HepG2 (cell line): ENCODE data around the gene PSMB10. TPM values are rescaled to one million over a fixed set of nuclear protein-coding genes. Genes with fewer than 3 reads are reported as not detected.

Experiments used
- ARHGAP35 ChIP-seq: sonication (generic); formaldehyde crosslinking; IDR thresholded peaks from 2 replicates; pipeline ENCODE4 v1.9.0; 2022; ENCODE audit warnings: mild to moderate bottlenecking, inconsistent platforms, moderate library complexity, missing genetic modification reagents, borderline replicate concordance
- CHD4 ChIP-seq: fragments of 200-600 bp; sonication (generic); IDR thresholded peaks from 2 replicates; pipeline ENCODE4 v1.7.0; 2017; ENCODE audit warnings: mild to moderate bottlenecking, low read length, borderline replicate concordance
- CREB3 ChIP-seq: sonication (generic); formaldehyde crosslinking; IDR thresholded peaks from 2 replicates; pipeline ENCODE4 v1.5.0; 2020; ENCODE audit warnings: missing genetic modification reagents
- ESRRA ChIP-seq: sonication (generic); formaldehyde crosslinking; IDR thresholded peaks from 2 replicates; pipeline ENCODE4 v1.5.1; 2020; ENCODE audit warnings: mild to moderate bottlenecking, low read depth, missing genetic modification reagents
- FOSL1 ChIP-seq: sonication (generic); formaldehyde crosslinking; IDR thresholded peaks from 2 replicates; pipeline ENCODE4 v1.9.0; 2021; ENCODE audit warnings: missing genetic modification reagents, borderline replicate concordance
- HNRNPK ChIP-seq: fragments of 200-400 bp; formaldehyde crosslinking; IDR thresholded peaks from 2 replicates; pipeline ENCODE4 v1.6.1; 2018; ENCODE audit warnings: low read length, low read depth, moderate library complexity, mild to moderate bottlenecking; ENCODE audit not compliant: poor library complexity, severe bottlenecking
- PHB2 ChIP-seq: fragments of 450-650 bp; IDR thresholded peaks from 2 replicates; pipeline ENCODE4 v1.6.1; 2018; ENCODE audit not compliant: partially characterized antibody
- RFXAP ChIP-seq: sonication (generic); formaldehyde crosslinking; IDR thresholded peaks from 2 replicates; pipeline ENCODE4 v1.4.0; 2020; ENCODE audit warnings: missing genetic modification reagents, borderline replicate concordance
- SPEN ChIP-seq: sonication (generic); formaldehyde crosslinking; IDR thresholded peaks from 2 replicates; pipeline ENCODE4 v1.5.1; 2020; ENCODE audit warnings: low read depth, mild to moderate bottlenecking, missing genetic modification reagents
- TBX3 ChIP-seq: fragments of 450-650 bp; IDR thresholded peaks from 2 replicates; pipeline ENCODE4 v1.6.1; 2017; ENCODE audit warnings: antibody characterized with exemption, mild to moderate bottlenecking, inconsistent platforms, borderline replicate concordance
- ZNF142 ChIP-seq: sonication (generic); formaldehyde crosslinking; IDR thresholded peaks from 2 replicates; pipeline ENCODE4 v1.4.0; 2020; ENCODE audit warnings: missing genetic modification reagents
- ZNF354B ChIP-seq: sonication (generic); formaldehyde crosslinking; IDR thresholded peaks from 2 replicates; pipeline ENCODE4 v1.8.0; 2022; ENCODE audit warnings: mild to moderate bottlenecking, missing genetic modification reagents
- ZNF546 ChIP-seq: sonication (generic); formaldehyde crosslinking; conservative IDR thresholded peaks from 2 replicates; pipeline ENCODE4 v1.8.1; 2023; ENCODE audit warnings: mild to moderate bottlenecking, missing genetic modification reagents
- ZNF589 ChIP-seq: sonication (generic); formaldehyde crosslinking; conservative IDR thresholded peaks from 2 replicates; pipeline ENCODE4 v1.8.0; 2022; ENCODE audit warnings: mild to moderate bottlenecking, moderate library complexity, missing genetic modification reagents
- ZNF607 ChIP-seq: sonication (generic); formaldehyde crosslinking; IDR thresholded peaks from 2 replicates; pipeline ENCODE4 v1.5.1; 2020; ENCODE audit warnings: missing genetic modification reagents, mild to moderate bottlenecking, borderline replicate concordance
- ZNF674 ChIP-seq: sonication (generic); formaldehyde crosslinking; IDR thresholded peaks from 2 replicates; pipeline ENCODE4 v1.5.0; 2020; ENCODE audit warnings: low read depth, mild to moderate bottlenecking, missing genetic modification reagents
- ZSCAN12 ChIP-seq: sonication (generic); formaldehyde crosslinking; IDR thresholded peaks from 2 replicates; pipeline ENCODE4 v1.9.0; 2021; ENCODE audit warnings: mild to moderate bottlenecking, missing genetic modification reagents
- polyA plus RNA-seq, 8 experiments: library from polyadenylated mRNA; depleted of rRNA in 3 of 8; stranded (reverse) in 7 of 8; unstranded in 1 of 8; fragments of >200 nt; fragmentation: Illumina TruSeq in 4 of 8; extraction: Trizol in 4 of 8; gene quantifications; 2 replicates each; pipeline versions ENCODE4 v1.2.1 to v1.2.3, GENCODE V29; 2011 to 2016; ENCODE audit warnings: low read depth in 4 of 8, missing spikeins in 1 of 8, mixed read lengths in 1 of 8; ENCODE audit not compliant: insufficient read depth in 1 of 8
- total RNA-seq, 5 experiments: library from RNA; depleted of rRNA; stranded (reverse); fragments of >200 nt; fragmentation: Illumina TruSeq; extraction: Trizol; gene quantifications; 2 replicates each; pipeline ENCODE4 v1.2.3, GENCODE V29; 2016; ENCODE audit warnings: low read depth in 1 of 5
- TF ChIP-seq, protein P1 (sequence below): sonication (generic); formaldehyde crosslinking; IDR thresholded peaks from 2 replicates; pipeline ENCODE4 v1.5.1; 2020; ENCODE audit warnings: missing genetic modification reagents, mild to moderate bottlenecking, borderline replicate concordance

PSMB10 gene
- total and polyA plus RNA-seq, 2 of the 13 experiments (the other 11 are each of a cell fraction or from before 2014, with no cell fraction given): 12.7 to 65.9 TPM

GRCh38 chr16:67943619-67944504 is 7.2 kb upstream of the PSMB10 start, which contains the start of gene LCAT (continued):
- TF ChIP-seq ESRRA (CRISPR knock-in tag): no peak
- 0 out of 2 replicates have a peak, but pooled peaks have one; percentile 60 for TF ChIP-seq ZNF354B
- 0 out of 2 replicates have a peak, but pooled peaks have one; percentile 58 for TF ChIP-seq CHD4
- TF ChIP-seq SPEN (CRISPR knock-in tag): no peak; the same call in 1 of the 2 replicates
- no peak for TF ChIP-seq TBX3
- TF ChIP-seq HNRNPK: peak; percentile 40
- peak; percentile 19; the same call in 1 of the 2 replicates for TF ChIP-seq ZNF589 (CRISPR knock-in tag)
- no peak; the same call in 1 of the 2 replicates for TF ChIP-seq ARHGAP35 (CRISPR knock-in tag)
- no peak for TF ChIP-seq ZSCAN12
- 0 out of 2 replicates have a peak, but pooled peaks have one; percentile 21 for TF ChIP-seq ZNF674 (CRISPR knock-in tag)
- TF ChIP-seq, protein P1, sequence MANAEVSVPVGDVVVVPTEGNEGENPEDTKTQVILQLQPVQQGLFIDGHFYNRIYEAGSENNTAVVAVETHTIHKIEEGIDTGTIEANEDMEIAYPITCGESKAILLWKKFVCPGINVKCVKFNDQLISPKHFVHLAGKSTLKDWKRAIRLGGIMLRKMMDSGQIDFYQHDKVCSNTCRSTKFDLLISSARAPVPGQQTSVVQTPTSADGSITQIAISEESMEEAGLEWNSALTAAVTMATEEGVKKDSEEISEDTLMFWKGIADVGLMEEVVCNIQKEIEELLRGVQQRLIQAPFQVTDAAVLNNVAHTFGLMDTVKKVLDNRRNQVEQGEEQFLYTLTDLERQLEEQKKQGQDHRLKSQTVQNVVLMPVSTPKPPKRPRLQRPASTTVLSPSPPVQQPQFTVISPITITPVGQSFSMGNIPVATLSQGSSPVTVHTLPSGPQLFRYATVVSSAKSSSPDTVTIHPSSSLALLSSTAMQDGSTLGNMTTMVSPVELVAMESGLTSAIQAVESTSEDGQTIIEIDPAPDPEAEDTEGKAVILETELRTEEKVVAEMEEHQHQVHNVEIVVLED (CRISPR knock-in tag): peak; percentile 25; the same call in 1 of the 2 replicates
- TF ChIP-seq FOSL1: no peak
- no peak for TF ChIP-seq CREB3 (CRISPR knock-in tag)
- 0 out of 2 replicates have a peak, but pooled peaks have one; percentile 26 for TF ChIP-seq ZNF546 (CRISPR knock-in tag)
- TF ChIP-seq RFXAP (CRISPR knock-in tag): peak; percentile 33; the same call in 1 of the 2 replicates
- no peak for TF ChIP-seq PHB2
- TF ChIP-seq ZNF142 (CRISPR knock-in tag): no peak
- TF ChIP-seq ZNF607 (CRISPR knock-in tag): peak; percentile 95
